Mesendoderm (in vitro differentiated cells): ENCODE data around the gene NDFIP1.

Experiments used
- DNase-seq: peaks from one replicate; pipeline ENCODE4 v3.0.0; 2013
- H2AK5ac ChIP-seq: 2 replicates; pipeline ENCODE4 v1.6.1; 2013; ENCODE audit warnings: low read length, inconsistent platforms
- H2BK120ac ChIP-seq: 2 replicates; pipeline ENCODE4 v1.6.1; 2013; ENCODE audit warnings: low read depth, mild to moderate bottlenecking, low read length, moderate library complexity, mixed read lengths
- H2BK15ac ChIP-seq: replicated peaks from 2 replicates; pipeline ENCODE4 v1.6.1; 2013; ENCODE audit warnings: low read depth, mild to moderate bottlenecking, moderate library complexity
- H2BK5ac ChIP-seq: 2 replicates; pipeline ENCODE4 v1.6.1; 2013; ENCODE audit warnings: low read length, inconsistent platforms
- H3K18ac ChIP-seq: 2 replicates; pipeline ENCODE4 v1.6.1; 2013; ENCODE audit warnings: mild to moderate bottlenecking, low read length, mixed read lengths
- H3K23ac ChIP-seq: one replicate; pipeline ENCODE4 v1.6.1; 2013; ENCODE audit warnings: low read length
- H3K27ac ChIP-seq: 2 replicates; pipeline ENCODE4 v1.5.1; 2013; ENCODE audit warnings: low read depth, mild to moderate bottlenecking, inconsistent platforms, low read length, moderate library complexity
- H3K27me3 ChIP-seq: 2 replicates; pipeline ENCODE4 v1.6.1; 2013; ENCODE audit warnings: low read length, control low read depth, mild to moderate bottlenecking, inconsistent platforms; ENCODE audit not compliant: insufficient read depth, poor library complexity
- H3K36me3 ChIP-seq: 2 replicates; pipeline ENCODE4 v1.6.1; 2013; ENCODE audit warnings: low read length, inconsistent platforms; ENCODE audit not compliant: control insufficient read depth, insufficient read depth
- H3K4ac ChIP-seq: one replicate; pipeline ENCODE4 v1.6.1; 2013; ENCODE audit warnings: low read depth, mild to moderate bottlenecking, low read length, moderate library complexity
- H3K4me1 ChIP-seq: 2 replicates; pipeline ENCODE4 v1.6.1; 2013; ENCODE audit warnings: low read depth, low read length, inconsistent platforms; ENCODE audit not compliant: control insufficient read depth
- H3K4me2 ChIP-seq: 2 replicates; pipeline ENCODE4 v1.6.1; 2013; ENCODE audit warnings: low read length
- H3K4me3 ChIP-seq: 2 replicates; pipeline ENCODE4 v1.5.1; 2013; ENCODE audit warnings: mild to moderate bottlenecking, low read length
- H3K56ac ChIP-seq: one replicate; pipeline ENCODE4 v1.6.1; 2013; ENCODE audit warnings: low read length
- H3K79me1 ChIP-seq: 2 replicates; pipeline ENCODE4 v1.6.1; 2013; ENCODE audit warnings: low read length, inconsistent platforms
- H3K79me2 ChIP-seq: 2 replicates; pipeline ENCODE4 v1.6.1; 2013; ENCODE audit warnings: mild to moderate bottlenecking, low read length; ENCODE audit not compliant: control insufficient read depth, insufficient read depth
- H3K9ac ChIP-seq: 2 replicates; pipeline ENCODE4 v1.6.1; 2013; ENCODE audit warnings: low read length, inconsistent platforms
- H4K5ac ChIP-seq: one replicate; pipeline ENCODE4 v1.6.1; 2013; ENCODE audit warnings: low read length
- H4K8ac ChIP-seq: one replicate; pipeline ENCODE4 v1.6.1; 2013; ENCODE audit warnings: low read depth, mild to moderate bottlenecking, control low read depth, low read length, moderate library complexity
- WGBS: extraction: QIAGEN DNeasy Blood & Tissue Kit; methylation state at CpG from one replicate; pipeline ENCODE4 v1.1.7; 2013; ENCODE audit warnings: low lambda C conversion rate, missing lambda C conversion rate; ENCODE audit not compliant: insufficient coverage; ENCODE audit errors: extremely low coverage; 5-methylcytosine and 5-hydroxymethylcytosine counted together

The NDFIP1 gene

DNA sequence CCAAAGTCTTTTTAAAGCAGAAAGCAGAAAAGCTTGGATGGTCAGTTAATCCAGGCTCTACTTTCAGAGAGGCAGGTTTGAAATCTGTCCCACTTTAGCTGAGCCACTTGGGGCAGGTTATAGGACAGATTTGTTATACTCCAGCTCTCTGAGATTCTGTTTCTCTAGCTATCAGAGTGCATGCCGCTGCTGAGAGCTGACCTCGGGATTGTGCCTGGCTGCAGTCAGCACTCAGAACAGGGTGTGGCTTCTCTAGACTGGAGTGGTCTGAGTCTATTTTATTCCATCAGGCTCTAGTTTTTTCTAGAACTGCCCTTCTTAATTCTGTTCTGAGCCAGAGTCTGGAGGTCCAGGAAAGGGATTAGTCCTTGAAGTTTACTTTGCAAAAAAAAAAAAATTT lies 67.7 kb downstream of the NDFIP1 start:
- H3K4me1 ChIP-seq = peaks cover 7% of the 10 kb centered on the region
- no peak overlapping the region for H3K4ac ChIP-seq
- no peaks in the 10 kb centered on the region for H3K36me3 ChIP-seq
- no peaks in the 10 kb centered on the region for H3K79me2 ChIP-seq
- peak overlapping the region; percentile 46 for H2BK15ac ChIP-seq
- H2BK5ac ChIP-seq = peak overlapping the region; percentile 37
- no peak overlapping the region for H3K23ac ChIP-seq
- no peaks in the 10 kb centered on the region for H3K79me1 ChIP-seq
- peak overlapping the region; percentile 83 for H3K18ac ChIP-seq
- H3K56ac ChIP-seq = peak overlapping the region; percentile 34
- peak overlapping the region; percentile 1 for H3K9ac ChIP-seq
- no peaks in the 10 kb centered on the region for H3K27me3 ChIP-seq
- WGBS = no CpG with 5 or more reads among the region's 2 CpGs
- H4K8ac ChIP-seq = no peak overlapping the region
- peak overlapping the region; percentile 10 for H3K27ac ChIP-seq
- DNase-seq = no peak
- H3K4me2 ChIP-seq = no peak overlapping the region
- H4K5ac ChIP-seq = no peak overlapping the region
- no peak overlapping the region for H3K4me3 ChIP-seq
- H2AK5ac ChIP-seq = no peak overlapping the region
- H2BK120ac ChIP-seq = peak overlapping the region; percentile 85

DNA sequence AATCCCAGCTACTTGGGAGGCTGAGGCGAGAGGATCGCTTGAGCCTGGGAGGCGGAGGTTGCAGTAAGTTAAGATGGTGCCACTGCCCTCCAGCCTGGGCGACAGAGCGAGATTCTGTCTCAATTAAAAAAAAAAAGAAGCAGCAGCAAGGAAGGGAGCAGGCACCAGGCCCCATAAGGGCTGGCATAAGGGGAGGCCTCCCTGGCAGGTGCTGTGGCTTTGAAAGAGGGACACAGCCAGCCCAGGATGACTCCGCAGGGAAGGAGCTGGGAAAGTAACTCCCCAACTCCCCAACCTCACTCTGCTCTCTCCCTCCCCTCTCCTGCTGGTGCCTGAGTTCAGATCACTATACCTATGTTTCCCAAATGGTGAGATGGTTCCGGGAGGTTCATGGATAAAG lies 70.1 kb downstream of the NDFIP1 start:
- no peak overlapping the region for H2AK5ac ChIP-seq
- H3K27me3 ChIP-seq = no peaks in the 10 kb centered on the region
- peaks cover 7% of the 10 kb centered on the region for H3K4me1 ChIP-seq
- H3K4ac ChIP-seq = no peak overlapping the region
- no peak overlapping the region for H3K23ac ChIP-seq
- H3K4me2 ChIP-seq = no peak overlapping the region
- H2BK120ac ChIP-seq = no peak overlapping the region
- no peak overlapping the region for H3K18ac ChIP-seq
- H3K27ac ChIP-seq = no peak overlapping the region
- H4K8ac ChIP-seq = no peak overlapping the region
- H4K5ac ChIP-seq = no peak overlapping the region
- no peak overlapping the region for H2BK15ac ChIP-seq
- DNase-seq = no peak
- peak overlapping the region; percentile 6 for H3K56ac ChIP-seq
- no peak overlapping the region for H3K4me3 ChIP-seq
- WGBS = no CpG with 5 or more reads among the region's 7 CpGs
- H3K36me3 ChIP-seq = no peaks in the 10 kb centered on the region
- H3K79me1 ChIP-seq = no peaks in the 10 kb centered on the region
- no peaks in the 10 kb centered on the region for H3K79me2 ChIP-seq
- H3K9ac ChIP-seq = no peak overlapping the region
- H2BK5ac ChIP-seq = no peak overlapping the region

DNA sequence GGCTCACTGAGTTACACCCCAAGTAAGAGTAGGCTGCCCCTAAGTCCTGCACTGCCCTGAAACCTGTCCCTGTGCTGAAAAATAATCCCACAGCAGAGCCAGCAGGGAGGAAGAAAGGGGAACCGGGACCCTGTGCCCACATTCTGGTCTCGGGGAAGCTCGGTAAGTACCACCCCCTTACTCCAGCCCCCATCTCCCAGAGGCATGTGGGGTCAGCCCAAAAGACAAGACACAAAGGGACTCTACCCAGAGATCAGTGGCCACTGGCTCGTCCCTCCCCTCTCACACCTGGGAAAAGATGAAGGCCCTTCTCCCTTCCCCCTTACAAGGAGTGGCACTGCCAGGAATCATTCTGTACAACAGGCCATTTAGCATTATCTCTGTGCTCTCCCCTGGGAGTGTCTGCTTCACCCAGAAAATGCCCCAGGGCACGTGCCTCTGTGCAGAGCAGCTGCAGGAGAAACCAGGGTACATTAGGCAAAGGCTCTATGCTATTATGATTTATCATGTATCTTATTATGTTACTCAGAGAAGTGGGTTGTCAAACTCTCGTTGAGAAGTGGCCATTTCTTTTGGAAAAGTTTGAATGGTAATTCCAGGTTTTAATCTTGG lies 71.3 kb downstream of the NDFIP1 start:
- Histone ChIP-seq H2BK15ac (no peak overlapping the region), H3K4me1 (peaks cover 7% of the 10 kb centered on the region), H3K4me3 (no peak overlapping the region), H3K4me2 (no peak overlapping the region), H3K9ac (no peak overlapping the region), H2BK120ac (no peak overlapping the region), H3K27ac (no peak overlapping the region), H3K23ac (no peak overlapping the region), H3K79me2 (no peaks in the 10 kb centered on the region), H3K79me1 (no peaks in the 10 kb centered on the region), H2AK5ac (peak overlapping the region; percentile 97), H3K27me3 (no peaks in the 10 kb centered on the region), H3K36me3 (no peaks in the 10 kb centered on the region), H3K4ac (peak overlapping the region; percentile 66), H4K5ac (no peak overlapping the region), H4K8ac (no peak overlapping the region), H3K18ac (peak overlapping the region; percentile 80), H3K56ac (peak overlapping the region; percentile 54), H2BK5ac (peak overlapping the region; percentile 22)
- WGBS = no CpG with 5 or more reads among the region's 6 CpGs
- DNase-seq = no peak

DNA sequence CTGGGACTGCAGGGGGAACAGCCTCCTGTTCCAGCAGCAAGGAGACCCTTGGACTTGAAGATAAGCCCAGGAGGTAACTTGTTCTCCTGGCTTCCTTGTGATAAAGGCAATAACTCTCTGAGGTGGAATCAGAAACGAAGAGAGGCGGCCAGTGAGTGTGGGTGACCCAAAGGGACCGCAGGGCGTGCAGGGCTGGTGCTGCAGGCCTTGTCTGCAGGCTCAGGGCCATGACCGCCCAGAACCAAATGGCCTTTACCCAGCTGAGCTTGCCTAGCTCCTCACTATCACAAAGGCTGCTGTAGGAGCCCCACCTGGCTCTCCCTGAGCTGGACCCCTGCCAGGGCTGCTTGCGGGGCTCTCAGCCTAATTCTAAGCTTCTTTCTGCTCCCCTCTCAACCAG lies 72.5 kb downstream of the NDFIP1 start:
- no CpG with 5 or more reads among the region's 6 CpGs for WGBS
- H3K23ac ChIP-seq = no peak overlapping the region

DNA sequence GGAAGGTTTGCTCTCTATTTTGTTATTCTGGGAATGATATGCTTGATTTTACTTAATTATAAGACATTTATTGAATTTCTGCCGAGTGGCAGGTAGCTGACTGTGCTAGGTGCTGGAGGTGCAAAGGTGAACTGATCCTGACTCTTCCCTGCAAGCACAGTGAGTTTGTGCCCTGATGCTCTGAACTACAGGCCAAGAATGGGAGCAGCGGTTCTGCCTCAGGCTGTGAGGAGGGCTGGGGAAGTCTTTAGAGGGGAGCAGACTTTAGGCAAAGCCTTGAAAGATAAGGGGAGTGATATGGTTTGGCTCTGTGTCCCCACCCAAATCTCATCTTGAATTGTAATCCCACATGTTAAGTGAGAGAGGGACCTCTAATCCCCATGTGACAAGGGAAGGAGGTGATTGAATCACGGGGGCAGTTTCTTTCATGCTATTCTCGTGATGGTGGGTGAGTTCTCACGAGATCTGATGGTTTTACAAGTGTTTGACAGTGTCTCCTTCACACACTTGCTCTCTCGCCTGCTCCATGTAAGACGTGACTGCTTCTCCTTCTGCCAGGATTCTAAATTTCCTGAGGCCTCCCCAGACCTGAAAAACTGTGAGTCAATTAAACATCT lies 73.1 kb downstream of the NDFIP1 start:
- Histone ChIP-seq H3K79me1 (no peaks in the 10 kb centered on the region), H3K4me1 (peaks cover 8% of the 10 kb centered on the region), H3K79me2 (no peaks in the 10 kb centered on the region), H3K23ac (no peak overlapping the region), H3K4me2 (no peak overlapping the region), H2BK120ac (no peak overlapping the region), H2BK5ac (no peak overlapping the region), H2AK5ac (no peak overlapping the region), H3K9ac (no peak overlapping the region), H3K27ac (no peak overlapping the region), H3K27me3 (no peaks in the 10 kb centered on the region), H2BK15ac (no peak overlapping the region), H4K5ac (no peak overlapping the region), H3K56ac (no peak overlapping the region), H3K4me3 (no peak overlapping the region), H3K4ac (peak overlapping the region; percentile 89), H3K36me3 (no peaks in the 10 kb centered on the region), H3K18ac (peak overlapping the region; percentile 39), H4K8ac (no peak overlapping the region)
- DNase-seq = peak; percentile 72
- WGBS = no CpG with 5 or more reads among the region's 7 CpGs

More for the DNA sequence above, 72.5 kb downstream of the NDFIP1 start:
- Histone ChIP-seq H2BK120ac (peak overlapping the region; percentile 47), H2AK5ac (no peak overlapping the region), H3K27ac (no peak overlapping the region), H3K79me1 (no peaks in the 10 kb centered on the region), H3K4me1 (peaks cover 7% of the 10 kb centered on the region), H3K18ac (peak overlapping the region; percentile 39), H3K4ac (peak overlapping the region; percentile 89), H3K56ac (peak overlapping the region; percentile 56), H4K8ac (no peak overlapping the region), H3K9ac (no peak overlapping the region), H3K4me2 (no peak overlapping the region), H3K36me3 (no peaks in the 10 kb centered on the region), H2BK15ac (peak overlapping the region; percentile 87), H4K5ac (no peak overlapping the region), H3K27me3 (no peaks in the 10 kb centered on the region), H2BK5ac (peak overlapping the region; percentile 22), H3K4me3 (no peak overlapping the region), H3K79me2 (no peaks in the 10 kb centered on the region)
- DNase-seq = no peak
